HG03520 (cell line): ENCODE results near the gene PIGN.

ENCODE experiments used
- ATAC-seq: cut with Tn5 transposase; IDR thresholded peaks from one replicate; pipeline ENCODE4 v1.9.1; 2021; ENCODE audit warnings: mild to moderate bottlenecking, moderate library complexity; ENCODE audit not compliant: unreplicated experiment

Gene PIGN

DNA sequence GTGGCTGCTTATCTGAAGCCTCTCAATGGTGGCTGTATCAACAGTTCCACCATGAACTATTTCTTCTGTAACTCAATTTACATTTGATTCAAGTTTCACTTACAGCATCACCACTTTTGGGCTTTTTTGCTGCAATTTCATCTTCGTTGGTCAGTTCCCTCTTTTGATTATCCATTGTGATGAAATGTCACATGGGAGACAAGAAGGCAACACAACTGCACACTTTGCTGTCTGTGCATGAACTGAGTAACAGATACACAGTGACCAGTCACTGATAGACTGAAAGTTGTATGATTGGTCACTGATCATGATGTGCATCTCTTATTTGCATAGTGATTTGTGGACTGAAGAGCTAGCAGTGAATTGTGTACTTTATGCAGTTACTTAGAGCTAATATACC is 163.3 kb downstream of the PIGN start:
- no peak for ATAC-seq

- ATAC-seq: no peak
Observed at GRCh38 chr18:62018759-62019041, 168.2 kb downstream of the PIGN start.

- ATAC-seq: no peak
Observed at GRCh38 chr18:62018034-62018758, 168.7 kb downstream of the PIGN start.

DNA sequence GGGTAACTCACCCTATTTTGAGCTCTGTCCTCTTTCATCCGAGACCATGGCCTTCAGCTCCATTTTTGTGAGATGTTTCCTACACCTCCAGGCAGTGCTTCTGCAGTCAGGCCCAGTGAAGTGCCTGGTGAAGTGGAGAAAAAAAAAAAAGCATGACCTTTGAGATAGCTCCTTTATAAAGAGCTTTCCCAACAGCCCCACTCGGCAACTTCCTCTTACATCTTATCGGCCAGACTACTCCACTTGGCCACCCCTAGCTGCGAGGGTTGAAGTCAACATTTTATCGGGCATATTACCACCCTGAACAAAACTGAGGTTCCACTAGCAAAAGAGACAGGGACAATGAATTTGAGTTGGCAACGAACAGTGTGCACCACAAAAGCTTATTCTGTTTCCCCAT is 169.2 kb downstream of the PIGN start:
- ATAC-seq: no peak

GRCh38 chr18:62011416-62011815 is 175.4 kb downstream of the PIGN start:
- ATAC-seq: no peak

GRCh38 chr18:62009521-62009920 is 177.3 kb downstream of the PIGN start:
- no peak for ATAC-seq

GRCh38 chr18:62001396-62001795 is 185.5 kb downstream of the PIGN start:
- ATAC-seq: no peak

DNA sequence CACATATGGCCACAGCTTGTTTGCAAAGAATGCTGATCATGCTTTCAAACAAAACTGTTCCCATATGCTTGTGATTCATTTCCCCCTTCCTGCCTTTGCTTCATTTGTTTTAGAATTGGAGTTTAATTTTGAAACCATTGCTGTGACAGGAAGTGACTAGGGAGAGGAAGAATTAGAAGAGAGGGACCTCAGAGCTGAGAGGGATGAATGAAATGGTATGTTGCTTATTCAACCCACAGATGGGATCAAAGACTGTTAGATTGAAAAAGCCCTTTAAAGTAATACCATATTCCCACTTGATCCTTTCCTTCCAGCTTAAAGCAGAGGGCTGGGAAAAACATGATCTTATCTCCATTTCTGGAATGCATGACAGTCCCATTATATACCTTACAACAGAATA is 187.9 kb downstream of the PIGN start:
- no peak for ATAC-seq

DNA sequence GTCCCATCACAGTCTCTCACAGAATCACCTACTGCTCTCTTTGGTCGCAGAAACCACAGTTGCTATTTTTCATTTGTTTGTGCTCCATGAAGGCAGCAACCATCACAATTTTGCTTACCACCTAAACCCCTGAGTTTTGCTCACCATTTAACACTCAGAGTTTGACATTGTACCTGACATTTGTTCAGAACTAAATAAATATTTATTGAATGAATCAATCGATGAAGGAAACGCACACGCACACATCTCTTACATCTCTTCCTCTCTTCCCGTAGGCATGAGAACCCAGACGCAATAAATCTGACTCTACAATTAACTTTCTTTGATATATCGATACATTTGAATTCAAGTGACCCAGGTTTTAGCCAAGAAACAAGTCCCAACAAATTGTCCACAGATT is 188.5 kb downstream of the PIGN start:
- ATAC-seq: no peak

GRCh38 chr18:61995618-61996017 is 191.2 kb downstream of the PIGN start:
- ATAC-seq: no peak

DNA sequence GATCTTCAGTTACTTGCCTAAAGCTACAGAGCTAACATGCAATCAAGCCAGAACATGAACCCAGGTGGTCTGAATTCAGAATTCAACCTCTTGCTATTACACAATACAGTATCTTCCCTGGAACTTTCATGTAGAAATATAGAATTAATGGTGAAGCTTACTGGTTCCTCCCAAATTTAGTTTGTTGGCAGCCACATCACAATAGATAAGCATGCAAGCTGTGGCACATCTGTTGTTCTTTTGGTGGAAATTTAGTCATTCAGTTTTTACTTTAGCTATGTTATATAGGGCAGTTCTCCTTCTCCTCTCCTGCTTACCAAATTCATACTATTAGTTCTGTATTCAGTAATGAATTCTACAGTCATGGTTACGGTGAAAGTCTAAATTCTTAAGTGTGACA is 193.0 kb downstream of the PIGN start:
- ATAC-seq: no peak

GRCh38 chr18:61992923-61993322 is 193.9 kb downstream of the PIGN start:
- ATAC-seq: no peak

DNA sequence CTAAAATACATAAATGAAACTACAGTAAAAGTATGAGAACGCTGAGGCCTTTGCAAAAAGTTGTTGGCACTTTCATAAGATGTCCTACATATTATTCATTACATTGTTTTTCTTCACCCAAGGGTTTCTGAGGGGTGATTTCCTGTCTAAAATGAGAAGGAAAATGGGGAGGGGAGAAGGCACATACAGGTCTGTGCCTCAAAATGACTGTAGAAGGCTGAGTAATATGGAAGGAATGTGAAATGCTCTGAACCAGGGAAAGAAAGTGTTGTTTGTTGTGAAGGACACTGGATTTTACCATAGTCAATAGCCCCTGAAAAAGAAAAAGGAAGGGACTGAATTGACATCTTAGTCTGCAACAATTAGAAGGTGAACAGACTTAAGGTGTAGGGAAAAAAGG is 194.6 kb downstream of the PIGN start:
- ATAC-seq: no peak

DNA sequence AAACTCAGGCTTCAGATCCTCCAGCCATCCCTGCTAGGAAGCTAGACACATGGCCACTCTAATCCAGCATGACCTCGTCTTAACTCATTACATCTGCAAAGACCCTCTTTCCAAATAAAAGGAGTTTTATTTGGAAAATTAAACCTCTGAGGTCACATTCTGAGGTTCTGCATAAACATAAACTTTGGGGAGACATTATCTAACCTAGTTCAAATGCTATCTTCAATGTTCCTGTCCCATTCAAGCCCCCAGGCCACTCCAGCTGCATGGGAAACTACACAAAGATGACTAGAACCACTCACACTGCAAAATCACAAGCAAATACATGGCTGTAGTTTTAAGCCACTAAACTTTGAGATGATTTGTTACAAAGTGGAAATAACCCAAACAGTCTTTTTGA is 195.0 kb downstream of the PIGN start:
- no peak for ATAC-seq

DNA sequence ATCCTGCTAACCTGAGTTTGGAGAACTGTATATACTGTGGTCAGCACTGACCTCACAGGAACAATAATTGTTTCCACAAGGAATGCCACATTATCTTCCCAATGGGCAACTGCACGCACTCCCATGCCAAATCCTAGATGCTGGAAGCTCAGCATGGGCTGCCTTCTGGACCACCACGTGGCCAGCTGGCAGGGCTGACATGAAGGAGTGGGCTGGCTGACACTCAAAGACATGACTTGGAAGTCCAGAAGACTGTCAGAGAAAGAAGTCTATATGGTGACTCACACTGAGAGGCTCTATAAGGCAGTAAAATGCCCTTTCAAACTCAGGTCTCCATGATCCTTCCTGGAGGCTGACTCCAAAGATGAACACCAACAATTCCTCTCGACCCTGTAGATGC is 195.7 kb downstream of the PIGN start:
- ATAC-seq: no peak
